Calu3 (cell line): ENCODE measurements around the gene MRPL16. TPM values are rescaled to one million over a fixed set of nuclear protein-coding genes. Genes with fewer than 3 reads are reported as not detected.
A peak's percentile ranks its signal among the peaks of the same experiment; 100 is the strongest.

Source experiments
- Bru-seq: library from RNA; stranded (reverse); fragments of 400-500 nt; gene quantifications from one replicate; lab custom pipeline; 2021; lab: Mats Ljungman, UMichigan
- BruChase-seq, 2 experiments: library from RNA; stranded (reverse); fragments of 400-500 nt; gene quantifications; one replicate each; lab custom pipeline; 2021; lab: Mats Ljungman, UMichigan
- BruUV-seq: library from RNA; stranded (reverse); fragments of 400-500 nt; replicated peaks from 2 replicates; lab custom pipeline; 2021; lab: Mats Ljungman, UMichigan
- CTCF ChIA-PET: fragments of 300-600 bp; sonication (Branson Sonifier 250); formaldehyde crosslinking; loops from one replicate; lab custom pipeline; 2022; ENCODE audit warnings: antibody characterized with exemption; lab: Charles Lee
- DNase-seq: peaks from one replicate; pipeline ENCODE4 v3.0.0; 2022
- H3K27ac Mint-ChIP-seq: one replicate; pipeline ENCODE4 v1.8.0; 2022; ENCODE audit warnings: mixed read lengths; ENCODE audit not compliant: unreplicated experiment
- H3K27me3 Mint-ChIP-seq: one replicate; pipeline ENCODE4 v1.8.0; 2022; ENCODE audit warnings: mixed read lengths; ENCODE audit not compliant: unreplicated experiment
- H3K36me3 Mint-ChIP-seq: one replicate; pipeline ENCODE4 v1.8.0; 2022; ENCODE audit warnings: mild to moderate bottlenecking, moderate library complexity, mixed read lengths; ENCODE audit not compliant: insufficient read depth, unreplicated experiment
- H3K4me1 Mint-ChIP-seq: one replicate; pipeline ENCODE4 v1.8.0; 2022; ENCODE audit warnings: mild to moderate bottlenecking, low read depth, mixed read lengths; ENCODE audit not compliant: unreplicated experiment
- H3K4me3 Mint-ChIP-seq: one replicate; pipeline ENCODE4 v1.8.0; 2022; ENCODE audit warnings: mild to moderate bottlenecking, low read depth, moderate library complexity, mixed read lengths; ENCODE audit not compliant: unreplicated experiment
- H3K9me3 Mint-ChIP-seq: one replicate; pipeline ENCODE4 v1.8.0; 2022; ENCODE audit warnings: low read depth, mixed read lengths; ENCODE audit not compliant: unreplicated experiment
- intact Hi-C: fragments of 100-400 bp; cut with micrococcal nuclease; formaldehyde crosslinking; loops from one replicate; pipeline ENCODE4 v1.10.0; 2022; ENCODE audit not compliant: unreplicated experiment
- long read RNA-seq: library from polyadenylated mRNA; stranded (forward); transcript quantifications from one replicate; pipeline ENCODE4 v2.0.0, GENCODE V29; 2022
- total RNA-seq: library from RNA; stranded (reverse); gene quantifications from 2 replicates; pipeline ENCODE4 v1.2.3, GENCODE V29; 2022
- TF ChIP-seq, protein P1 (sequence below): fragments of 200-600 bp; IDR thresholded peaks from one replicate; pipeline ENCODE4 v1.8.0; 2022; ENCODE audit warnings: antibody characterized with exemption; ENCODE audit not compliant: unreplicated experiment

The MRPL16 gene
- total RNA-seq (49.8 and 51.2 TPM in 2 replicates), Bru-seq, nascent RNA (percentile 80 among the genes with signal in this experiment), BruChase-seq, experiment 1, labeled RNA remaining after a 6-hour chase (percentile 85 among the genes with signal in this experiment), BruChase-seq, experiment 2, labeled RNA remaining after a 2-hour chase (percentile 83 among the genes with signal in this experiment)
- long read RNA-seq, transcript MRPL16-204 (4 exons, 574 nt) = minor isoform, 6 of 150 reads
- long read RNA-seq, transcript MRPL16-201 (4 exons, 1,182 nt) = major isoform, 128 of 150 reads
- long read RNA-seq, partial matches to known transcripts = 2 of 150 reads
- long read RNA-seq, other reads (novel, unspliced or antisense) = 14 of 150 reads

DNA sequence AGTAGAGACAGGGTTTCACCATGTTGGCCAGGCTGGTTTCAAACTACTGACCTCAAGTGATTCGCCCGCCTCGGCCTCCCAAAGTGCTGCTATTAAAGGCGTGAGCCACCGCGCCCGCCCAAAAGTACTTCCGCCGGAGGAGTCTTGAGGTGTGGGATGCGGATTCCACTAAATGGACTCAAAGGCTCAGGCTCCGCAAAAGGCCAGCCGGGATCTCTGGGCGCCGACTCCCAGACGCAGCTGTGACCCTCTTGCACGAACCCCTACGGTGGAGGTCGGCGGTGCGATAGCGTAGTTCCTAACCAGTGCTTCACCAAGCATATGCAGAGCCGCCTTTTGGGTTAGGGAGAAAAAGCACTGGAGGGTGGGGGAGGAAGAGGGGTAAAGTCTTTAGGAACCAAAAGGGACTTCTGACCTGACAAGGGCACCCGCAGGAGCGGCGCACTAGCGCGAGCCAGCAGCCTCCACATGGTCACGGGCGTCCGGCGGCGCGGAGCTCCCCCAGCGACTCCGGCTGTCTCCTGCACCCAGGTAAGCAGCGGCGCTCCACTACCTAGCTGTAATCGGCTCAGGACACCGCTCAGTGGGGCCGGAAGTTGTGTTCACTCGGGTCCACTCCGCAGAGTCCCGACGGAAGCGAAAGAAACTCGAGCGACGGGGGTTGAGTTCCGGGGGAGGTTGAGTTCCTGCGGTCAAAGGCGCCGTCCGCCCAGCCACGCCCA is at the start of gene MRPL16:
Gene MRPL16 (minus strand): TSS at position 590 of the 722 bp plus-strand sequence. CDS start 120 bp downstream, at position 470.
- Mint-ChIP-seq H3K36me3 (peaks cover 45% of the 10 kb centered on the region), H3K9me3 (no peaks in the 10 kb centered on the region), H3K27me3 (no peaks in the 10 kb centered on the region), H3K4me3 (peak within 1 kb of the TSS; percentile 90), H3K4me1 (peaks cover 9% of the 10 kb centered on the region), H3K27ac (peak within 1 kb of the TSS; percentile 87)
- TF ChIP-seq, protein P1, sequence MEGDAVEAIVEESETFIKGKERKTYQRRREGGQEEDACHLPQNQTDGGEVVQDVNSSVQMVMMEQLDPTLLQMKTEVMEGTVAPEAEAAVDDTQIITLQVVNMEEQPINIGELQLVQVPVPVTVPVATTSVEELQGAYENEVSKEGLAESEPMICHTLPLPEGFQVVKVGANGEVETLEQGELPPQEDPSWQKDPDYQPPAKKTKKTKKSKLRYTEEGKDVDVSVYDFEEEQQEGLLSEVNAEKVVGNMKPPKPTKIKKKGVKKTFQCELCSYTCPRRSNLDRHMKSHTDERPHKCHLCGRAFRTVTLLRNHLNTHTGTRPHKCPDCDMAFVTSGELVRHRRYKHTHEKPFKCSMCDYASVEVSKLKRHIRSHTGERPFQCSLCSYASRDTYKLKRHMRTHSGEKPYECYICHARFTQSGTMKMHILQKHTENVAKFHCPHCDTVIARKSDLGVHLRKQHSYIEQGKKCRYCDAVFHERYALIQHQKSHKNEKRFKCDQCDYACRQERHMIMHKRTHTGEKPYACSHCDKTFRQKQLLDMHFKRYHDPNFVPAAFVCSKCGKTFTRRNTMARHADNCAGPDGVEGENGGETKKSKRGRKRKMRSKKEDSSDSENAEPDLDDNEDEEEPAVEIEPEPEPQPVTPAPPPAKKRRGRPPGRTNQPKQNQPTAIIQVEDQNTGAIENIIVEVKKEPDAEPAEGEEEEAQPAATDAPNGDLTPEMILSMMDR = no peak
- BruUV-seq = no TSS peak
- intact Hi-C loops = loop anchor here (10.0 kb wide), 1 partner anchor 266 kb away; no protein-coding TSS in a partner anchor
- CTCF ChIA-PET = interaction anchor here (0.9 to 1.9 kb wide), 3 partner anchors 55 to 273 kb away, joined by 4 to 5 read pairs (median 5); partner anchors contain the start of gene STX3
- peak; percentile 89 for DNase-seq

DNA sequence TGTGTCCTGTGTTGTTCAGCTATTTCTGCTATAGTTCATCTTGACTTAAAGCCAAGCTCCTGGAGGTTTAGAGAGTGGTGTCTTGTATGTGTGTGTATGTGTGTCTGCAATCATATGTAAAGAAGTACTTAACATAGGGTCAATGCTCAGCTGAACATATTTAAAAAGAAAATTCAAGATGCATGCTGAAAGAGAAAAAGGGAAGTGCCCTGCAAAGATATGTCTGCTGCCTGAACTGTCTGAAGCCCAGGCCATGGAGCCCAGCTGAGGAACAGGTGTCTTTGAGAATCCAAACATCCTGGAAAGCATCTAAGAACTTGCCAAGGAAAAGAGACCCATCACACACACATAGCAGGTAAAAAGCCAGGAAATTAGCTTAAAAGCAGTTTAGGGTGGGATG is 49.1 kb upstream of the MRPL16 start:
- Mint-ChIP-seq H3K36me3 (peaks cover 27% of the 10 kb centered on the region), H3K27ac (no peak overlapping the region), H3K4me1 (peaks cover 35% of the 10 kb centered on the region), H3K4me3 (no peak overlapping the region), H3K9me3 (peaks cover 3% of the 10 kb centered on the region), H3K27me3 (no peaks in the 10 kb centered on the region)
- TF ChIP-seq, protein P1 = no peak
- DNase-seq = no peak
- intact Hi-C loops = no loop called here
- BruUV-seq = no TSS peak
- CTCF ChIA-PET = no interaction called here

DNA sequence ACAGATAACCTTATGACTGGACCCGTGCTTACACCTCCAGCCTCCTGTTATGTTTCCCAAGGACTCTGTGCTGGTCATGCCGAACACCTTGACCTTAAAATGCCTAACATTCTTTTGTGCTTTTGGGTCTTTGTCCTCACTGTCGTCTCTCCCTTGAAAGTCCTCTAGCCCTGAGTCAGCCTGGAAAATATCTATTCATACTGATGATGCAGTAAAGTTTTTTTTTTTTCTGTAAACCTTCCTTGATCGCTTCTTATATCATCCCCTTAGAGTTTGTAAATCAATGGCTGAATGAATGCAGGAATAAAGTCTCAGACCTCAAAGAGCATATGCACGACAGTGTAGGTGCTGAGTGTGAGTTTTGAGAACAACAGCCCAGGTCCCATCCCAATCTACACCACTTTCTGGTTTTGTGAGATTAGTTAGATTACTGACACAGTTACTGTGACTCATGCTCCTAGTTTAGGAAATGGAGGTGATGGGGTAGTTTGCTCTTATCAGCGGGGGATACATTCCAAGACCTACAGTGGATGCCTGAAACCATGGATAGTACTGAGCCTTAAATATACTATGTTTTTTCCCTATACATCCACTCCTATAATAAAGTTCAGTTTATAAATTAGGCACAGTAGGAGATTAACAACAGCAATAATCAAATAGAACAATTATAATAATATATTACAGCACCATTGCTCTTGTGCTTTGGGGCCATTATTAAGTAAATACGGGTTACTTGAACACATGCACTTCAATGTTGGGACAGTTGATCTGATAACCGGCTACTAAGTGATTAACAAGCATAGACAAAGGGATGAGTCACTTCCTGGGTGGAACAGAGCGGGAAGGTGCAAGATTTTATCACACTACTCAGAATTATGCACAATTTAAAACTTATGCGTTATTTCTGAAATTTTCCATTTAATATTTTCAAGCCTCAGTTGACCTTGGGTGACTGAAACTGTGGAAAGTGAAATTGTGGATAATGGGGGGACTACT is 47.2 kb upstream of the MRPL16 start:
- TF ChIP-seq, protein P1 = no peak
- CTCF ChIA-PET = interaction anchor here (0.7 to 0.9 kb wide), 2 partner anchors 8 to 10 kb away, joined by 3 to 6 read pairs; partner anchors contain the start of gene TCN1
- peaks cover 27% of the 10 kb centered on the region for H3K36me3 Mint-ChIP-seq
- BruUV-seq = no TSS peak
- intact Hi-C loops = no loop called here
- DNase-seq = no peak
- H3K27ac Mint-ChIP-seq = peak overlapping the region; percentile 73
- peaks cover 3% of the 10 kb centered on the region for H3K9me3 Mint-ChIP-seq
- H3K27me3 Mint-ChIP-seq = no peaks in the 10 kb centered on the region
- peaks cover 35% of the 10 kb centered on the region for H3K4me1 Mint-ChIP-seq
- H3K4me3 Mint-ChIP-seq = peak overlapping the region; percentile 42
